GM12864 (cell line): Measurements from ENCODE around the gene SLC66A3.

Experiments used
- DNase-seq: peaks from one replicate; pipeline ENCODE4 v3.0.0-alpha.2; 2011; ENCODE audit warnings: low read depth
- H3K4me3 ChIP-seq: 2 replicates; pipeline ENCODE4 v1.5.1; 2011; ENCODE audit warnings: mild to moderate bottlenecking, low read depth, low read length, control low read depth
- TF ChIP-seq, protein P1 (sequence below): IDR thresholded peaks from 2 replicates; pipeline ENCODE4 v1.5.1; 2011; ENCODE audit warnings: low read depth, mild to moderate bottlenecking, moderate library complexity, low read length, control low read depth, inconsistent platforms; ENCODE audit errors: missing control alignments

Gene SLC66A3

DNA sequence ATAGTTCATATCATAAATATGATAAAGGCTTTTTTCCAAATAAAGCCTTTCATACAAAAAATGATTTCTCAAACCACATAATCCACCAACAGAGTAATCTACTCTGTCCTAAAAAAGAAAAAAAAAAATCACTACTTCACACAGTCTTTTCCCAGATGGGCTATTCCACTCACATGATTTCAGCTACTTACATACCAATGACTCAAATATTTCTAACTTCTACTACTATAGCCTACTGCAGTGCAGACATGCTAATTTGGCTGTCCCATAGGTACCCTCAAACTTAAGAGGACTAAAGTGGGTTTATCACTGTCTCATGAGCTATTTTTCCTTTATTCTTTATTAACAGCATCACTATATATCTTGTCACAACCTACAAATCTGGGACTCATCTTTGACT is 57.4 kb downstream of the SLC66A3 start:
- TF ChIP-seq, protein P1, sequence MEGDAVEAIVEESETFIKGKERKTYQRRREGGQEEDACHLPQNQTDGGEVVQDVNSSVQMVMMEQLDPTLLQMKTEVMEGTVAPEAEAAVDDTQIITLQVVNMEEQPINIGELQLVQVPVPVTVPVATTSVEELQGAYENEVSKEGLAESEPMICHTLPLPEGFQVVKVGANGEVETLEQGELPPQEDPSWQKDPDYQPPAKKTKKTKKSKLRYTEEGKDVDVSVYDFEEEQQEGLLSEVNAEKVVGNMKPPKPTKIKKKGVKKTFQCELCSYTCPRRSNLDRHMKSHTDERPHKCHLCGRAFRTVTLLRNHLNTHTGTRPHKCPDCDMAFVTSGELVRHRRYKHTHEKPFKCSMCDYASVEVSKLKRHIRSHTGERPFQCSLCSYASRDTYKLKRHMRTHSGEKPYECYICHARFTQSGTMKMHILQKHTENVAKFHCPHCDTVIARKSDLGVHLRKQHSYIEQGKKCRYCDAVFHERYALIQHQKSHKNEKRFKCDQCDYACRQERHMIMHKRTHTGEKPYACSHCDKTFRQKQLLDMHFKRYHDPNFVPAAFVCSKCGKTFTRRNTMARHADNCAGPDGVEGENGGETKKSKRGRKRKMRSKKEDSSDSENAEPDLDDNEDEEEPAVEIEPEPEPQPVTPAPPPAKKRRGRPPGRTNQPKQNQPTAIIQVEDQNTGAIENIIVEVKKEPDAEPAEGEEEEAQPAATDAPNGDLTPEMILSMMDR = no peak
- no peak overlapping the region for H3K4me3 ChIP-seq
- no peak for DNase-seq

DNA sequence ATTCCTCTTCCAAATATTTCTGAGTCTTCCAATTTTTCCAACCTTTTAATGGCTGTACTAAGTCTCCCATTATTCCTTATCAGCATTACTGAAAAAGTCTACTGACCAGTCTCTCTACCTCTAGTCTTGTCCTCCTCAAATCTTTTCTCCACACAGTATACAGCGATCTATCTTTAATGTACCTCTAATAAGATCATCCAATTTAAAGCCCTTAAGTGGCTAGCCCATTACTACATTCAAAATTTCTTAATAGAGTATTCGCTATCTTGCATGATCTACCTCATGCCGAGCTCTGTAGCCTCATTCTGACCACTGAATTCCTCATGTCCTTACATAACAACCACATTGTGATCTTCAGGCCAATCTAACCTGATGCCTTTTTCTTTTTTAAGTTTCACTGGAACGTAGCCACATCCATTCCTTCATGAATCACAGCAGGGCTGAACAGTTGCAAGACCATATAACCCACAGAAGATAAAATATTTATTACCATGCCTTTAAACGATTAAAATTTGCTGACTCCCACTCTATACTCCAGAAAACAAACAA is 57.9 kb downstream of the SLC66A3 start:
- TF ChIP-seq, protein P1 = no peak
- H3K4me3 ChIP-seq = no peak overlapping the region
- no peak for DNase-seq

DNA sequence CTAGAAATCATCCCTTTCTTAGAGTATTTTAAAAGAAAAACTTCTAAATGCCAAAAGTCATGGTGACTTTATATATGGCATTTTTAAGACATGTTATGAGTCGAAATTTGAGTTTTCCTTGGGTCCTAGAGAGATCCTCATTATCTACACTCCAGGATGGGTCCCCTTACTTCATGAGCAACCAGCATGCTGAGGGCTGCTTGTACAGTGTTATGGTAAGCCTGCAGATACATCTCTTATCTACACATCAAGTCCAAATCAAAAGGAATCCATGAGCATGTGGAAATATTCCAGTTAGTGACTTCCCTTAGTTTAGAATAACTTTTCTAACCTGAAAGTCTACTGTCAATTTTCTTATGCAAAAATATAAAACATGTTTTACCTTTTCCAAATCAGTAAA is 58.7 kb downstream of the SLC66A3 start:
- no peak overlapping the region for H3K4me3 ChIP-seq
- no peak for DNase-seq
- TF ChIP-seq, protein P1 = no peak

DNA sequence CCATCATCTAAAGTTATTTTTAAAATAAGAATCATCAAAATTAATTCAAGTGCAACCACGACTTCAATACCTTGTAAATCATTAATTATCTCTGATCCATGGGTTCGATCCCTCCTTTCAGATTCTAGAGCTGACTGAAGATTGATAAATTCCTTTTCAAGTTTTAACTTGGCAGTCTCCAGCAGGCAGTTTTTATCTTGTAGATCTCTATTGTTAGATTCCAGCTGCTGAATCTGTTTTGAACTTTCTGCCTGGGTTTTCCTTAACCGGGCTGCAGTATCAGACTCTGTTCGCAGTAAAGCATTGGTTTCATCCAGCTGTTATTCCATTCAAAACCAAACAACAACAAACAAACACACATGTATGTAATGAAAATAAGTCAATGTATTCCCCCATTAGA is 59.5 kb downstream of the SLC66A3 start:
- TF ChIP-seq, protein P1 = no peak
- DNase-seq = no peak
- no peak overlapping the region for H3K4me3 ChIP-seq

DNA sequence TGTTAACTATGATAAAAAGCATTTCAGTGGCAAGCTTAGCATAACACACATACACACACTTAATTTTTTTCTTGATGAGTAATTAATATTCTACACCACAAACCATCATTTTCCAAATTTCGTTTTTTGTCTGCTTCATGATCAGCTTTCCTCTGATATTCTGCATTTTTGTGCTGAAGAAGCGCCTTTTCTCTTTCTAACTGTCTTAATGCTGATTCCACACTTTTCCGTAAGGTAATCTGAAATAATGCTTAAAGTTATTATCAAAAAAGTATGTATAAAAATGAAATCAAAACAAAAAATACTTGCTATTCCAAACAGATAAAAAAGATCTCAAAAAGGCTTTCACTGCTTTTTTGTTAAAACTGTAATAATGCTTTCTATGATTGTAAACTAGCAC is 60.1 kb downstream of the SLC66A3 start:
- no peak overlapping the region for H3K4me3 ChIP-seq
- TF ChIP-seq, protein P1 = no peak
- DNase-seq = no peak

DNA sequence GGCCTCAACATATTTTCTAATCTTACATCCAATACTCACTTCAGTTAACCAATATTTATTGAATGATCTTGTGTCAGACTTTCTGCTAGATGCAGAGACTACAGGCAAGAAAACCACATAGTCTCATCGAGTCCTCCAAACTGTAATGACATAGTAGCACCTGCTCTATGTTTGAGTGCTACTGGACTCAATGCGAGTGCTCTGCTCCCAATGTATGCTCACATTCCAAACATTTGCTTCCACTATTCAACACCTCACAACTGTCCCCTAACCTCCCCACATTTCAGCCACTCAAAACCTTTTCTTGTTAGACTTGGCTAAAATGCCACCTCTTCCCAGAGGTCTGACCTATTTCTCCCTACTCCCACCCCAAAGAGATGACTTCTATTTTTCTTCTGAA is 65.2 kb downstream of the SLC66A3 start:
- TF ChIP-seq, protein P1 = no peak
- no peak for DNase-seq

DNA sequence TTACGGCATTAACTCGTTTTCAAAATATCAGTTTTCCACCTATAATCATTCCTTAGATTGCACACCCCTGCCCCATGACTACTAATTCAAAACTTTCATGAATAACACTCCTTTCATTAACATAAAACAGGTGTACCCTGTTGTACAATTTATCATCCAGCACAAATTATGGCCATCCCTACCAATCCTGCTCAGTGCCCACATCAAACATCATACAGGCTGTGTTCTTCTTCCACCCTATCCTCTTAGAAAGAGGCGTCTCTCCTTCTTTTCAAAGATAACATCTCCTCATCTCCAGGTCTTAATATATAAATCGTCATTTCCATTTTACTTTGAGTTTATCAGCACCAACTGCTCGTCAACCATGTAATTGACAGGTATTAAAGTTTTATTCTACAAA is 67.6 kb downstream of the SLC66A3 start:
- no peak for DNase-seq
- no peak overlapping the region for H3K4me3 ChIP-seq
- TF ChIP-seq, protein P1 = no peak

More for the DNA sequence above, 65.2 kb downstream of the SLC66A3 start:
- H3K4me3 ChIP-seq = no peak overlapping the region
